WTC11 (cell line): ENCODE results near the gene PZP. TPM values are rescaled to one million over a fixed set of nuclear protein-coding genes. Genes with fewer than 3 reads are reported as not detected.

Experiments
- ATAC-seq: fragments of 200-7000 bp; cut with Tn5 transposase; 2 replicates; pipeline ENCODE4 v1.10.0; 2021; ENCODE audit warnings: mild to moderate bottlenecking, moderate library complexity
- CTCF ChIA-PET: fragments of 300-600 bp; sonication (Branson Sonifier 250); formaldehyde crosslinking; loops from one replicate; lab custom pipeline; 2021; ENCODE audit warnings: antibody characterized with exemption; lab: Charles Lee
- POLR2A ChIA-PET: fragments of 350-600 bp; sonication (Branson Sonifier 250); formaldehyde crosslinking; loops from one replicate; lab custom pipeline; 2021; ENCODE audit warnings: antibody characterized with exemption; lab: Charles Lee
- DNase-seq: peaks from one replicate; pipeline ENCODE4 v3.0.0; 2021; ENCODE audit warnings: low spot score
- H3K27ac Mint-ChIP-seq: 2 replicates; pipeline ENCODE4 v1.8.0; 2021; ENCODE audit warnings: mixed read lengths
- H3K27me3 Mint-ChIP-seq: 2 replicates; pipeline ENCODE4 v1.8.0; 2021; ENCODE audit warnings: low read depth, mild to moderate bottlenecking, moderate library complexity, mixed read lengths
- H3K36me3 Mint-ChIP-seq: 2 replicates; pipeline ENCODE4 v1.8.0; 2021; ENCODE audit warnings: mixed read lengths
- H3K4me1 Mint-ChIP-seq: 2 replicates; pipeline ENCODE4 v1.8.0; 2022; ENCODE audit warnings: mixed read lengths
- H3K4me3 Mint-ChIP-seq: 2 replicates; pipeline ENCODE4 v1.8.0; 2021; ENCODE audit warnings: mild to moderate bottlenecking, moderate library complexity, mixed read lengths
- H3K9me3 Mint-ChIP-seq: 2 replicates; pipeline ENCODE4 v1.8.0; 2021; ENCODE audit warnings: mixed read lengths
- CREM ChIP-seq: sonication (generic); formaldehyde crosslinking; IDR thresholded peaks from 2 replicates; pipeline ENCODE4 v1.8.1; 2022; ENCODE audit warnings: mild to moderate bottlenecking, missing genetic modification reagents, moderate library complexity
- FOXK1 ChIP-seq: sonication (generic); formaldehyde crosslinking; IDR thresholded peaks from 2 replicates; pipeline ENCODE4 v1.8.0; 2022; ENCODE audit warnings: mild to moderate bottlenecking, moderate library complexity, missing genetic modification reagents
- GABPB1 ChIP-seq: sonication (generic); formaldehyde crosslinking; IDR thresholded peaks from 2 replicates; pipeline ENCODE4 v1.8.1; 2023; ENCODE audit warnings: mild to moderate bottlenecking, missing genetic modification reagents
- GRHL2 ChIP-seq: fragments of 250-450 bp; sonication (Bioruptor Pico); IDR thresholded peaks from 2 replicates; pipeline ENCODE4 v1.8.0; 2022; ENCODE audit warnings: mild to moderate bottlenecking, moderate library complexity; ENCODE audit not compliant: insufficient replicate concordance, severe bottlenecking
- HMGA2 ChIP-seq: fragments of 250-450 bp; sonication (Bioruptor Pico); IDR thresholded peaks from 2 replicates; pipeline ENCODE4 v1.4.0; 2021; ENCODE audit warnings: mild to moderate bottlenecking, moderate library complexity
- IRF2 ChIP-seq: sonication (generic); formaldehyde crosslinking; IDR thresholded peaks from 2 replicates; pipeline ENCODE4 v1.8.0; 2022; ENCODE audit warnings: low read depth, missing genetic modification reagents, borderline replicate concordance
- JAZF1 ChIP-seq: fragments of 250-450 bp; sonication (Bioruptor Pico); IDR thresholded peaks from 2 replicates; pipeline ENCODE4 v1.9.0; 2021; ENCODE audit warnings: moderate library complexity, mild to moderate bottlenecking, inconsistent platforms
- JUN ChIP-seq: sonication (generic); formaldehyde crosslinking; IDR thresholded peaks from 2 replicates; pipeline ENCODE4 v1.8.0; 2023; ENCODE audit warnings: mild to moderate bottlenecking, missing genetic modification reagents
- MYBL2 ChIP-seq: sonication (generic); formaldehyde crosslinking; IDR thresholded peaks from 2 replicates; pipeline ENCODE4 v1.8.1; 2023; ENCODE audit warnings: mild to moderate bottlenecking, moderate library complexity, missing genetic modification reagents
- NFE2L1 ChIP-seq: sonication (generic); formaldehyde crosslinking; IDR thresholded peaks from 2 replicates; pipeline ENCODE4 v1.8.1; 2023; ENCODE audit warnings: missing genetic modification reagents
- SMAD3 ChIP-seq: sonication (generic); formaldehyde crosslinking; IDR thresholded peaks from 2 replicates; pipeline ENCODE4 v1.8.0; 2022; ENCODE audit warnings: missing genetic modification reagents, mild to moderate bottlenecking, borderline replicate concordance
- SOX15 ChIP-seq: fragments of 250-450 bp; sonication (Bioruptor Pico); IDR thresholded peaks from 2 replicates; pipeline ENCODE4 v1.9.0; 2021; ENCODE audit warnings: mild to moderate bottlenecking
- STAT6 ChIP-seq: sonication (generic); formaldehyde crosslinking; conservative IDR thresholded peaks from 2 replicates; pipeline ENCODE4 v1.8.1; 2023; ENCODE audit warnings: mild to moderate bottlenecking, low read depth, missing genetic modification reagents, moderate library complexity
- TP53 ChIP-seq: sonication (generic); formaldehyde crosslinking; IDR thresholded peaks from 2 replicates; pipeline ENCODE4 v1.8.1; 2023; ENCODE audit warnings: mild to moderate bottlenecking, missing genetic modification reagents
- ZNF396 ChIP-seq: fragments of 250-450 bp; sonication (Bioruptor Pico); IDR thresholded peaks from 2 replicates; pipeline ENCODE4 v1.8.0; 2021; ENCODE audit warnings: mild to moderate bottlenecking, moderate library complexity, borderline replicate concordance
- ZNF416 ChIP-seq: fragments of 250-450 bp; sonication (Bioruptor Pico); IDR thresholded peaks from 2 replicates; pipeline ENCODE4 v1.9.0; 2021; ENCODE audit warnings: mild to moderate bottlenecking, inconsistent platforms
- ZNF671 ChIP-seq: fragments of 250-450 bp; sonication (Bioruptor Pico); IDR thresholded peaks from 2 replicates; pipeline ENCODE4 v1.8.0; 2021; ENCODE audit warnings: mild to moderate bottlenecking
- ZSCAN18 ChIP-seq: fragments of 250-450 bp; sonication (Bioruptor Pico); IDR thresholded peaks from 2 replicates; pipeline ENCODE4 v2.1.2; 2022; ENCODE audit warnings: mild to moderate bottlenecking, moderate library complexity
- total RNA-seq: library from RNA; stranded (reverse); gene quantifications from 3 replicates; pipeline ENCODE4 v1.2.3, GENCODE V29; 2021
- TF ChIP-seq, protein P1 (sequence below): sonication (generic); formaldehyde crosslinking; IDR thresholded peaks from 2 replicates; pipeline ENCODE4 v1.8.1; 2022; ENCODE audit warnings: missing genetic modification reagents, borderline replicate concordance
- TF ChIP-seq, protein P2 (sequence below): fragments of 250-450 bp; sonication (Bioruptor Pico); IDR thresholded peaks from 2 replicates; pipeline ENCODE4 v1.9.0; 2021; ENCODE audit warnings: mild to moderate bottlenecking
- TF ChIP-seq, protein P3 (sequence below): sonication (generic); formaldehyde crosslinking; IDR thresholded peaks from 2 replicates; pipeline ENCODE4 v1.8.1; 2023; ENCODE audit warnings: mild to moderate bottlenecking, missing genetic modification reagents, moderate library complexity

The PZP gene
- total RNA-seq, 1 experiment from 2014 or later, result 0.15 TPM

- no peak for TF ChIP-seq SMAD3 (CRISPR knock-in tag)
- TF ChIP-seq FOXK1, result no peak
- no peak for TF ChIP-seq GABPB1
- TF ChIP-seq ZNF671, result no peak
These were observed 95.9 kb downstream of the PZP start (continued) for GRCh38 chr12:9112076-9112853.

DNA sequence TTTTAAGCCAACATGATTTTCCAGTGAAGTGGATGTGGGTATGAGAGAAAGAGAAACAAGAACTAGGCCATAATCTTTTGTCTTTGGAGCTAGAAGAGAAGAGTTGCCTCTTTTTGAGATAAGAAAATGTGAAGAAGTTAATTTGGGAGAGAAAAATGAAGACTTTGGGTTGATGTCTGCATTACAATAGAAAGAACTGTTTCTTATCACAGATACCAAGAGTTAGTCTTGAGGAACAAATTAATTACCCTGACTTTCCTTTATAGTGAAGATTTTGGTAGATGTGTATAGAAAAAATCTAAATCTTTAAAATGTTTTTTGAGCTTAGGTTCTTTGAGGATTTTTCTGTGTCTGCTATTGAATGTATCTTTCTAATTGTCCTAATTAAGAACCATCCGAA lies 96.7 kb downstream of the PZP start:
- ATAC-seq, result no peak
- TF ChIP-seq STAT6 (no peak), ZNF396 (CRISPR knock-in tag) (no peak), MYBL2 (no peak), CREM (CRISPR knock-in tag) (no peak), SOX15 (no peak), NFE2L1 (CRISPR knock-in tag) (no peak), ZSCAN18 (CRISPR knock-in tag) (no peak), GRHL2 (CRISPR knock-in tag) (no peak), ZNF416 (no peak), SMAD3 (CRISPR knock-in tag) (no peak), TP53 (CRISPR knock-in tag) (no peak), HMGA2 (CRISPR knock-in tag) (no peak), JUN (CRISPR knock-in tag) (no peak), IRF2 (CRISPR knock-in tag) (no peak), JAZF1 (CRISPR knock-in tag) (no peak)
- TF ChIP-seq, protein P1, sequence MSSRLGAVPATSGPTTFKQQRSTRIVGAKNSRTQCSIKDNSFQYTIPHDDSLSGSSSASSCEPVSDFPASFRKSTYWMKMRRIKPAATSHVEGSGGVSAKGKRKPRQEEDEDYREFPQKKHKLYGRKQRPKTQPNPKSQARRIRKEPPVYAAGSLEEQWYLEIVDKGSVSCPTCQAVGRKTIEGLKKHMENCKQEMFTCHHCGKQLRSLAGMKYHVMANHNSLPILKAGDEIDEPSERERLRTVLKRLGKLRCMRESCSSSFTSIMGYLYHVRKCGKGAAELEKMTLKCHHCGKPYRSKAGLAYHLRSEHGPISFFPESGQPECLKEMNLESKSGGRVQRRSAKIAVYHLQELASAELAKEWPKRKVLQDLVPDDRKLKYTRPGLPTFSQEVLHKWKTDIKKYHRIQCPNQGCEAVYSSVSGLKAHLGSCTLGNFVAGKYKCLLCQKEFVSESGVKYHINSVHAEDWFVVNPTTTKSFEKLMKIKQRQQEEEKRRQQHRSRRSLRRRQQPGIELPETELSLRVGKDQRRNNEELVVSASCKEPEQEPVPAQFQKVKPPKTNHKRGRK (CRISPR knock-in tag), result no peak
- TF ChIP-seq, protein P2, sequence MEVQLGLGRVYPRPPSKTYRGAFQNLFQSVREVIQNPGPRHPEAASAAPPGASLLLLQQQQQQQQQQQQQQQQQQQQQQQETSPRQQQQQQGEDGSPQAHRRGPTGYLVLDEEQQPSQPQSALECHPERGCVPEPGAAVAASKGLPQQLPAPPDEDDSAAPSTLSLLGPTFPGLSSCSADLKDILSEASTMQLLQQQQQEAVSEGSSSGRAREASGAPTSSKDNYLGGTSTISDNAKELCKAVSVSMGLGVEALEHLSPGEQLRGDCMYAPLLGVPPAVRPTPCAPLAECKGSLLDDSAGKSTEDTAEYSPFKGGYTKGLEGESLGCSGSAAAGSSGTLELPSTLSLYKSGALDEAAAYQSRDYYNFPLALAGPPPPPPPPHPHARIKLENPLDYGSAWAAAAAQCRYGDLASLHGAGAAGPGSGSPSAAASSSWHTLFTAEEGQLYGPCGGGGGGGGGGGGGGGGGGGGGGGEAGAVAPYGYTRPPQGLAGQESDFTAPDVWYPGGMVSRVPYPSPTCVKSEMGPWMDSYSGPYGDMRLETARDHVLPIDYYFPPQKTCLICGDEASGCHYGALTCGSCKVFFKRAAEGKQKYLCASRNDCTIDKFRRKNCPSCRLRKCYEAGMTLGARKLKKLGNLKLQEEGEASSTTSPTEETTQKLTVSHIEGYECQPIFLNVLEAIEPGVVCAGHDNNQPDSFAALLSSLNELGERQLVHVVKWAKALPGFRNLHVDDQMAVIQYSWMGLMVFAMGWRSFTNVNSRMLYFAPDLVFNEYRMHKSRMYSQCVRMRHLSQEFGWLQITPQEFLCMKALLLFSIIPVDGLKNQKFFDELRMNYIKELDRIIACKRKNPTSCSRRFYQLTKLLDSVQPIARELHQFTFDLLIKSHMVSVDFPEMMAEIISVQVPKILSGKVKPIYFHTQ (CRISPR knock-in tag), result no peak
- TF ChIP-seq, protein P3, sequence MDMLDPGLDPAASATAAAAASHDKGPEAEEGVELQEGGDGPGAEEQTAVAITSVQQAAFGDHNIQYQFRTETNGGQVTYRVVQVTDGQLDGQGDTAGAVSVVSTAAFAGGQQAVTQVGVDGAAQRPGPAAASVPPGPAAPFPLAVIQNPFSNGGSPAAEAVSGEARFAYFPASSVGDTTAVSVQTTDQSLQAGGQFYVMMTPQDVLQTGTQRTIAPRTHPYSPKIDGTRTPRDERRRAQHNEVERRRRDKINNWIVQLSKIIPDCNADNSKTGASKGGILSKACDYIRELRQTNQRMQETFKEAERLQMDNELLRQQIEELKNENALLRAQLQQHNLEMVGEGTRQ (CRISPR knock-in tag), result no peak
- CTCF ChIA-PET, result interaction anchor here (0.7 kb wide), 1 partner anchor 24 kb away, joined by 3 read pairs; no protein-coding TSS in a partner anchor
- H3K27ac Mint-ChIP-seq, result no peak overlapping the region
- H3K27me3 Mint-ChIP-seq, result no peaks in the 10 kb centered on the region; the same call in 1 of the 2 replicates
- no peaks in the 10 kb centered on the region for H3K36me3 Mint-ChIP-seq
- no peaks in the 10 kb centered on the region for H3K9me3 Mint-ChIP-seq
- DNase-seq, result no peak
- peaks cover 9% of the 10 kb centered on the region for H3K4me1 Mint-ChIP-seq
- H3K4me3 Mint-ChIP-seq, result no peak overlapping the region
- POLR2A ChIA-PET, result no interaction called here
